Small intestine (tissue), 7 donors: Measurements from ENCODE around the gene CCDC91. TPM values are rescaled to one million over a fixed set of nuclear protein-coding genes. Genes with fewer than 3 reads are reported as not detected.
"Not testable (repeated sequence)": the region's sequence is repeated elsewhere in the genome, so short reads cannot be mapped to it uniquely, and the experiment has no call there.

Source experiments
- DNase-seq, 2 donors: peaks; one replicate each; pipeline versions ENCODE4 v3.0.0 to v3.0.0-alpha.2; 2013
- FAIRE-seq: peaks from 2 replicates; lab custom pipeline; 2012; peaks lifted over from hg19 to GRCh38; lab: Jason Lieb, UNC
- H3K27ac ChIP-seq, 3 donors: one replicate each; pipeline ENCODE4 v1.5.1; 2013; ENCODE audit warnings: low read length in 2 of 3, mild to moderate bottlenecking in 2 of 3, control low read depth in 1 of 3, inconsistent platforms in 1 of 3, low read depth in 1 of 3, moderate library complexity in 1 of 3
- H3K27me3 ChIP-seq, 3 donors: one replicate each; pipeline ENCODE4 v1.6.1; 2013; ENCODE audit warnings: low read length in 3 of 3, inconsistent platforms in 1 of 3; ENCODE audit not compliant: control insufficient read depth in 3 of 3, insufficient read depth in 3 of 3
- H3K36me3 ChIP-seq, 3 donors: one replicate each; pipeline ENCODE4 v1.6.1; 2013; ENCODE audit warnings: low read length in 3 of 3, inconsistent platforms in 1 of 3, low read depth in 1 of 3, mild to moderate bottlenecking in 1 of 3, moderate library complexity in 1 of 3; ENCODE audit not compliant: control insufficient read depth in 3 of 3, insufficient read depth in 2 of 3
- H3K4me1 ChIP-seq, 3 donors: one replicate each; pipeline ENCODE4 v1.6.1; 2013; ENCODE audit warnings: low read length in 2 of 3, inconsistent platforms in 1 of 3, low read depth in 1 of 3, mild to moderate bottlenecking in 1 of 3, moderate library complexity in 1 of 3; ENCODE audit not compliant: control insufficient read depth in 3 of 3, insufficient read depth in 2 of 3
- H3K4me3 ChIP-seq, 3 donors: one replicate each; pipeline ENCODE4 v1.5.1; 2013; ENCODE audit warnings: low read length in 3 of 3, control low read depth in 1 of 3, inconsistent platforms in 1 of 3, low read depth in 1 of 3, mild to moderate bottlenecking in 1 of 3, moderate library complexity in 1 of 3
- H3K9me3 ChIP-seq, 2 donors: one replicate each; pipeline ENCODE4 v1.6.1; 2013; ENCODE audit warnings: low read depth in 1 of 2, low read length in 1 of 2; ENCODE audit not compliant: control insufficient read depth in 2 of 2, insufficient read depth in 1 of 2
- WGBS, 3 donors: extraction: QIAGEN DNeasy Blood & Tissue Kit; methylation state at CpG; one replicate each; pipeline ENCODE4 v1.1.7; 2013; 5-methylcytosine and 5-hydroxymethylcytosine counted together
- polyA plus RNA-seq, 4 donors: library from polyadenylated mRNA; stranded (reverse) in 3 of 4; unstranded in 1 of 4; fragments of 200-250 nt in 3 of 4; fragments of 120-200 nt in 1 of 4; gene quantifications; one replicate each; pipeline versions ENCODE4 v1.2.1 to v1.2.3, GENCODE V29; 2013
- donor health status: healthy with polysubstance abuse.
- donor health status: control.
- donor health status: control.
- donor health status: Bipolar disorder and iron deficiency.
- donor health status: healthy.

Gene CCDC91
- polyA plus RNA-seq, 4 donors, result 12.5 to 20.2 (median 13.3) TPM

GRCh38 chr12:28318273-28318672, 128.0 kb downstream of the CCDC91 start:
- Histone ChIP-seq H3K4me3 (no peak overlapping the region), H3K9me3 (peaks cover 0 to 7% of the 10 kb centered on the region in 2 donors), H3K4me1 (peaks cover 0 to 3% (median 0%) of the 10 kb centered on the region in 3 donors), H3K27ac (no peak overlapping the region), H3K36me3 (peaks cover 0 to 3% (median 0%) of the 10 kb centered on the region in 3 donors), H3K27me3 (no peaks in the 10 kb centered on the region)
- no peak for FAIRE-seq
- WGBS, 3 donors, result 77 to 90% (median 82%) methylated on average over 3 of the region's 3 CpGs
- no peak for DNase-seq

- DNase-seq (peak in 1 of 2 donors; percentile 45), FAIRE-seq (no peak)
- Histone ChIP-seq H3K9me3 (peaks cover 0 to 3% of the 10 kb centered on the region in 2 donors), H3K4me1 (peaks cover 0 to 3% (median 0%) of the 10 kb centered on the region in 3 donors), H3K27ac (no peak overlapping the region), H3K4me3 (no peak overlapping the region), H3K36me3 (no peaks in the 10 kb centered on the region), H3K27me3 (no peaks in the 10 kb centered on the region)
- WGBS, 3 donors, result 74 to 91% (median 77%) methylated on average over 1 of the region's 1 CpG
Measured at GRCh38 chr12:28320353-28320752, 130.1 kb downstream of the CCDC91 start.

GRCh38 chr12:28327722-28328121, 137.5 kb downstream of the CCDC91 start:
- no peaks in the 10 kb centered on the region for H3K27me3 ChIP-seq
- H3K27ac ChIP-seq, result no peak overlapping the region
- H3K4me3 ChIP-seq, result no peak overlapping the region
- DNase-seq (no peak), FAIRE-seq (no peak)
- H3K4me1 ChIP-seq, result no peaks in the 10 kb centered on the region
- no peaks in the 10 kb centered on the region for H3K9me3 ChIP-seq
- WGBS, 3 donors, result 95 to 98% (median 97%) methylated on average over 4 of the region's 4 CpGs
- H3K36me3 ChIP-seq, result no peaks in the 10 kb centered on the region

GRCh38 chr12:28328967-28329366, 138.7 kb downstream of the CCDC91 start:
- Histone ChIP-seq H3K4me3 (no peak overlapping the region), H3K9me3 (no peaks in the 10 kb centered on the region), H3K27ac (no peak overlapping the region), H3K27me3 (no peaks in the 10 kb centered on the region), H3K36me3 (no peaks in the 10 kb centered on the region), H3K4me1 (no peaks in the 10 kb centered on the region)
- no peak for DNase-seq
- no peak for FAIRE-seq
- WGBS, 3 donors, result 97 to 99% (median 97%) methylated on average over 2 of the region's 2 CpGs

- not testable (repeated sequence) for H3K36me3 ChIP-seq, FAIRE-seq, DNase-seq, H3K9me3 ChIP-seq, H3K27me3 ChIP-seq, H3K27ac ChIP-seq, H3K4me3 ChIP-seq, H3K4me1 ChIP-seq
- 96 to 98% (median 98%) methylated on average over 2 of the region's 2 CpGs for WGBS, 3 donors
Measured at GRCh38 chr12:28329727-28330126, 139.5 kb downstream of the CCDC91 start.

- not testable (repeated sequence) for H3K27me3 ChIP-seq, H3K4me1 ChIP-seq, H3K36me3 ChIP-seq, DNase-seq, H3K4me3 ChIP-seq, FAIRE-seq, H3K9me3 ChIP-seq, H3K27ac ChIP-seq
- 93 to 97% (median 94%) methylated on average over 3 of the region's 3 CpGs for WGBS, 3 donors
Measured at GRCh38 chr12:28330232-28330631, 140.0 kb downstream of the CCDC91 start.

GRCh38 chr12:28331130-28331529, 140.9 kb downstream of the CCDC91 start:
- FAIRE-seq, result no peak
- H3K9me3 ChIP-seq, result no peaks in the 10 kb centered on the region
- no peak overlapping the region for H3K4me3 ChIP-seq
- H3K4me1 ChIP-seq, result no peaks in the 10 kb centered on the region
- WGBS, 3 donors, result 58 to 78% (median 77%) methylated on average over 3 of the region's 3 CpGs
- H3K27ac ChIP-seq, result no peak overlapping the region
- DNase-seq, result no peak
- no peaks in the 10 kb centered on the region for H3K27me3 ChIP-seq
- H3K36me3 ChIP-seq, result peaks cover 0 to 2% (median 0%) of the 10 kb centered on the region in 3 donors

- H3K4me1 ChIP-seq, result no peaks in the 10 kb centered on the region
- DNase-seq, result no peak
- H3K9me3 ChIP-seq, result no peaks in the 10 kb centered on the region
- H3K27ac ChIP-seq, result no peak overlapping the region
- H3K4me3 ChIP-seq, result no peak overlapping the region
- H3K36me3 ChIP-seq, result no peaks in the 10 kb centered on the region
- no peaks in the 10 kb centered on the region for H3K27me3 ChIP-seq
- 67 to 84% (median 81%) methylated on average over 4 of the region's 4 CpGs for WGBS, 3 donors
- FAIRE-seq, result no peak
Measured at GRCh38 chr12:28340261-28341045, 150.2 kb downstream of the CCDC91 start.
